ENCODE results near the gene SNTA1. TPM values are rescaled to one million over a fixed set of nuclear protein-coding genes. Genes with fewer than 3 reads are reported as not detected.

SNTA1 gene
- total RNA-seq, 4 donors from 2014 or later, result 28.5 to 39.2 (median 37.0) TPM

DNA sequence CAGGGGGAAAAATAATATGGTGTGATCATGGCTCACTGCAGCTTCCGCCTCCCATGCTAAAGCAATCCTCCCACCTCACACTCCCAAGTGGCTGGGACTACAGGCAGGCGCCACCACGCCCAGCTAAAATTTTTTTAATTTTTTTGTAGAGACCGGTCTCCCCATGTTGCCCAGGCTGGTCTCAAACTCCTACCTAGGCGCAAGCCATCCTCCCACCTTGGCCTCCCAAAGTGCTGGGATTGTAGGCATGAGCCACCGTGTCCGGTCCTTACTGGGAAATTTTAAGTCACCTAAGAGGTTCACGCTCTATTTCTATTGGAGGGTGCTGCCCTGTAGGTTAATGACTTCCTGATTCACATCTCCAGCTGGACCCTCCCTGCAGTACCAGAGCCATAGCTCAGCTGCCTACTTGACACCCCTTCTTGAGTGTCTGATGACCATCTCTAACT, 41.6 kb downstream of the SNTA1 start:
- DNase-seq (ENCODE audit: low spot score) (no peak), ATAC-seq (ENCODE audit: low FRiP score) (peak; percentile 40)
- TF ChIP-seq CTCF (IDR thresholded peaks at IDR 0.05), result no peak

GRCh38 chr20:33401184-33401920, 42.2 kb downstream of the SNTA1 start, which contains the start of gene CDK5RAP1:
Gene CDK5RAP1 (minus strand): TSS chr20:33401519. CDS start chr20:33397064, 4,455 bp downstream.
- no peak for TF ChIP-seq CTCF (IDR thresholded peaks at IDR 0.05)
- peak; percentile 79 for ATAC-seq (ENCODE audit: low FRiP score)
- peak; percentile 66 for DNase-seq (ENCODE audit: low spot score)

GRCh38 chr20:33400812-33401183, 42.8 kb downstream of the SNTA1 start:
- DNase-seq (ENCODE audit: low spot score), result no peak
- no peak for TF ChIP-seq CTCF (IDR thresholded peaks at IDR 0.05)
- peak; percentile 38 for ATAC-seq (ENCODE audit: low FRiP score)

DNA sequence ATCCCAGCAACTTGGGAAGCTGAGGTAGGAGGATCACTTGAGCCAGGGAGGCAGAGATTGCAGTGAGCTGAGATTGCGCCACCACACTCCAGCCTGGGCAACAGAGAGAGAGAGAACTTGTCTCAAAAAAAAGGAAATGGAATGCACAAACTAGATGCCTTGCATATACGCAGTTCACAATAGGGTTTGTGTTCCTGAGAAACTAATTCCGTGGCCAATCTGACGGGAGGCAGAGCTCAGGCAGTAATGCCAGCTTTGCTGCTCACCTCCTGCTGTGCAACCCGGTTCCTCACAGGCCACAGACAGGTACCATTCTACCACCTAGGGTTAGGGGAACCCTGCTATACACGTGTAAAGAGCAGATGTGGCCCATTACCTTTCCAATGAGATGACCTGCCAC, 43.6 kb downstream of the SNTA1 start:
- no peak for ATAC-seq (ENCODE audit: low FRiP score)
- no peak for TF ChIP-seq CTCF (IDR thresholded peaks at IDR 0.05)
- DNase-seq (ENCODE audit: low spot score), result no peak

DNA sequence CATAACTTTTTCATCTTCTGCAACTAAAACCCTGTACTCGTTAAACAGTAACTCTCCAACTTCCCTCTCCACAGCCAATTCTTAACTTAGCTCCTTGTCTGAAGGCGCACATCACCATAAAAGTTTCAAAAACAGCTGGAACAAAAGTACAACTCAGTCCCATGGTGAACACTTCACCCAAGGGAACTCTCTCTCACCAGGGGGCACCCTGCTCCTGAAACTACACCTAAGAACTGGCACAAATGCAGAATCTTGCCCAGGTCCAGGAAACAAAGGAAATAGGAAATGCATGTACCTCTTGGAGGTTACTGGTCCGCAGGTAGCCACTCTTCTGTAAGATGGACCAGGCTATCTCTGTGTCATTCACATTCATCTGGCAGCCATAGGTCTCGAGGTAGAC, 48.8 kb downstream of the SNTA1 start:
- no peak for TF ChIP-seq CTCF (IDR thresholded peaks at IDR 0.05)
- ATAC-seq (ENCODE audit: low FRiP score) (no peak), DNase-seq (ENCODE audit: low spot score) (no peak)

GRCh38 chr20:33393609-33394008, 50.0 kb downstream of the SNTA1 start:
- DNase-seq (ENCODE audit: low spot score), result no peak
- no peak for TF ChIP-seq CTCF (IDR thresholded peaks at IDR 0.05)
- ATAC-seq (ENCODE audit: low FRiP score), result no peak

Measured in omental fat pad (tissue), 4 donors.